Globus pallidus (tissue), 1 donor: Measurements from ENCODE around the gene AFF3.
"Not testable (repeated sequence)": the region's sequence is repeated elsewhere in the genome, so short reads cannot be mapped to it uniquely, and the experiment has no call there.

Source experiments
- DNase-seq: peaks from one replicate; pipeline ENCODE4 v3.0.0-alpha.2; 2015; ENCODE audit warnings: low spot score

AFF3 gene

GRCh38 chr2:99970292-99970868, 172.0 kb downstream of the AFF3 start:
- no peak for DNase-seq

GRCh38 chr2:99961196-99961913, 181.0 kb downstream of the AFF3 start:
- no peak for DNase-seq

DNA sequence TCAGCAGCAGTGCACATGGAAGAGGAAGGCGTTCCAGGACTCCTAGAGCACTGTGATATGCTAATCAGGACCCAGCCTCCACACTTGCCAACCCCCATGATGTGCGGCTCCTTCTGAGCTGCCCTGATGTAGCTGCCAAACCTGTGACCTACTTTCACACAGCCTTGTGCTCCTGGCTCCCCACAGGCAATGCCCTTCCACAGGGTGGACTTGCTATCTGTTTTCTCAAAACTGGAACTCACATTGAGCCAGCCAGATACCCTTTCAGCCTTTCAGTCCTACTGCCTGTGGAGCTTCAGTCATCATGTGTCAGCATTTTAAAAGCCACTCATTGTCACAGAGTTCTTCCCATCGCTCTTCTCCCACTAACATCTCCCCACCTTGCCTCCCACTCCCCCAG, 181.6 kb downstream of the AFF3 start:
- DNase-seq = no peak

GRCh38 chr2:99960291-99960690, 182.1 kb downstream of the AFF3 start:
- no peak for DNase-seq

DNA sequence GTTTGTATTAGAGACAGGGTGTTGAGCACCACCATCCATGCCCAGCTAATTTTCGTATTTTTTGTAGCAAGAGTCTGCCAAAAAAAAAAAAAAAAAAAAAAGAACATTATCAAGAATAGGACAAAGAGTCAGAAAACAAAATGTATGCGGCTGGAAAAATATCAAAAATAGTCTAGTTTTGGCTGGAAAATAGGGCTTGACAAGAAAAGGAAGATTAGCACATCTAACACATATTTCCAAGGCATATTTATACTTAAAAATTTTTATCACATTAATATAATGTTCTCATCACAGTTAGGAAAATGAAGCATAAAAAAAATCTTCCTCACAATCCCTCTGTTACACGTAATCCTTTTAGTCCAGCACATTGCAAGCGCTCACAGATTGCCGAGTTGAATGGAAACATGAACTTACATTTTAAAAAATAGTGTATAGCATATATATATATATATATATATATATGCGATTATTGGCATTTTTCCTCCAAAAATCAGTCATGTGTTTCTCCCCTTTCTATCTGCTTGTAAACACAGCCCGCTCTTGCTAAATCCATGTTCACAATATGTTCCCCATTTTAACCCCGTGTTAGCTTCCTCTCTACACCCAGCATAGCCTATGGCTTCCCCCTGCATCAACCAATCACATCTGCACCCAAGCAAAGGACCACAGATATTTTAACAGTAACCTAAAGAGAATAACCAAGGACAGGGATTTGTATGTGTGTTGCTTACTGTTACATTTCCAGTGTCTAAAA, 183.0 kb downstream of the AFF3 start:
- no peak for DNase-seq

GRCh38 chr2:99957332-99958133, 184.9 kb downstream of the AFF3 start:
- DNase-seq = no peak

GRCh38 chr2:99956232-99957030, 186.0 kb downstream of the AFF3 start:
- no peak for DNase-seq

DNA sequence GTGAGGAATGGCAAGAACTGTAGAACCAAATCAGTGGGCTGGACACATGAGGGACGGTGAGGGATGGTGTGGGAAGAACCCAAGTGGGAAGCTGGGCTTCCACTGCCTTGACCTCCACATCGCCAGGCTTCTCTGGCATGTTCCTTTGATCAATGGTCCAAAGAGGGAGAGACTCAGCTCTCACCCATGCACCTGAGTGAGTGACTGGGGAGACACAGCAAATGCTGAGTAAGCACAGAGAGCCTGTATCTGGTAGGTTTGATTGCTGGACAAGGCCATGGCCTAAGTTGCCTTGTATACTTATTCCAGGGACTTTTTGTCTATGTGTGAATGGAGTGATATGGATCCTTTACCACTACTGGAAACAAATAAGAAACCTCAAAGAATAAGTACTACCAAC, 188.6 kb downstream of the AFF3 start:
- no peak for DNase-seq

GRCh38 chr2:99949963-99950362, 192.4 kb downstream of the AFF3 start:
- no peak for DNase-seq

DNA sequence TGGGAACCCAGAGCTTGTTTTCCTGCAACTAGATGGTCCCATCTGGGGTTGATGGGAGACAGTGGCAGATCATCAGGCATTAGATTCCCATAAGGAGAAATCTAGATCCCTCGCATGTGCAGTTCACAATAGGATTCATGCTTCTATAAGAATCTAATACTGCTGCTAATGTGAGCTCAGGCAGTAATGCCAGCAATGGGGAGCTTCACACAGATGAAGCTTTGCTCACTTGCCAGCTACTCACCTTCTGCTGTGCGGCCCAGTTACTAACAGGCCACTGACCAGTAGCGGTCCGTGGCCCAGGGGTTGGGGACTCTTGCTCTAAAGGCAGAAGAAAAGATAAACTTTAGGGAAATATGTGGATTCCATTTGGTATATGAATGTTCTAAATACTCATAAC, 192.9 kb downstream of the AFF3 start:
- DNase-seq = no peak

DNA sequence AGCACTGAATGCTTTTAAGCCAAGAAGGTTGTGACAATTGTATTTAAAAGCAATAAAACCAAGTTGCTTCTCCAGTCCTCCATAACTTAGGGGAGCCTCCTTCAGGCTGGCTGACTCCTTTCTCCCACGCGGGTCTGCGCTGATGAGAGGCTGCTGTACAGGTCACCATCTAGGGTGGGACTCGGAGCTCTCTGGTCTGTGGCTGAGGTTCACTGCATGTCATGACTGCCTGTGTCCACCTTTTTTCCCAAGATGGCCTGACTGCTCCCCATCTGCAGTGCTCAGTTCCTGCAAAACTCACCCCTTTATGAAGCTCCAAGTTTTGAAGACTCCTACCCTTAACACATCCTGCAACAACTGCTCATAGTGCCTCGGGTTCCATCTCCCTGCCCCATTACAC, 194.4 kb downstream of the AFF3 start:
- DNase-seq = no peak

DNA sequence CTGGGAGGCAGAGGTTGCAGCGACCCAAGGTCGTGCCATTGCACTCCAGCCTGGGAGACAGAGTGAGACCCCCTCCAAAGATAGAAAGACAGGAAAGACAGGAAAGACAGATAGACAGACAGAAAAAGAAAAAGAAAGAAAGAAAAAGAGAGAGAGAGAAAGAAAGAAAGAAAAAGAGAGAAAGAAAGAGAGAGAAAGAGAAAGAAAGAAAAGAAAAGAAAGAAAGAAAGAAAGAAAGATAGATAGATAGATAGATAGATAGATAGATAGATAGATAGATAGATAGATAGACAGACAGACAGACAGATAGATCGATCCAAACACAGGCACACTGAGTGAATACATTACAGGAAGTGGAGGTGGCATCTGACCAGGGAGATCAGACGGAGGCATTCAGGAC, 195.0 kb downstream of the AFF3 start:
- DNase-seq = not testable (repeated sequence)

DNA sequence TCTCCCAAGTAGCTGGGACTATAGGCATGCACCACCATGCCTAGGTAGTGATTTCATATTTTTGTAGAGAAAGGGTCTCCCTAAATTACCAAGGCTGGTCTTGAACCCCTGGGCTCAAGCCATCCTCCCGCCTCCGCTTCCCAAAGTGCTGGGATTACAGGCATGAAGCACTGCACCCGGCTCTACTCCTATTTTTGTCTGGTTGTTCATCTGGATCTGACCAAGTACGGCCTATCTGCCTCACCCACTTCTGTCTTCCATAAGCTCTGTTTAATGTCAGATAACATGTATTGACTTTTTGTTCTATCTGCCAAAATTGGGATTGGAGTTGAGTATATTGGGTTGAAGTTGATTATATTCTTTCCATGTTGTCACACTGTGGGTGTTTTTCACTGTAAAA, 198.4 kb downstream of the AFF3 start:
- no peak for DNase-seq

GRCh38 chr2:99942561-99943347, 199.6 kb downstream of the AFF3 start:
- no peak for DNase-seq

DNA sequence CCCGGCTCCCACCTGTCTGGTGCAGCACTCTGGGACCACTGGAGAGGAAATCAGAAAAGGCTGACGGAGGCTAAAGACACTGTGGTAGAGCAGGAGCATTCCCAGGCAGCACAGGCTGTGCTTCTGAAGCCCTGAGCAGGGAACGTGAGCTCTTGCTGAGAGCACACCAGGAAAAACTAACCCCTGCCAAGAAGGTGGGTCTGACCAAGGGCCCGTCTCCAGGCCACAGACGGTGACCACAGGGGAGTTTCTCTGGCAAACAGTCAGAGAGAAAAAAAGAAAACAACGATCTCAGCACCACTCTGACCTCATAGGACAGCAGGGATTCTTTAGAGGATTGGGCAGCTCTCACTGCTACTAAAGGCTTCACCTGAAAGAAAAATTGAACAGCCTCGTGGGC, 201.4 kb downstream of the AFF3 start:
- DNase-seq = no peak

GRCh38 chr2:99939135-99939534, 203.3 kb downstream of the AFF3 start:
- DNase-seq = no peak

DNA sequence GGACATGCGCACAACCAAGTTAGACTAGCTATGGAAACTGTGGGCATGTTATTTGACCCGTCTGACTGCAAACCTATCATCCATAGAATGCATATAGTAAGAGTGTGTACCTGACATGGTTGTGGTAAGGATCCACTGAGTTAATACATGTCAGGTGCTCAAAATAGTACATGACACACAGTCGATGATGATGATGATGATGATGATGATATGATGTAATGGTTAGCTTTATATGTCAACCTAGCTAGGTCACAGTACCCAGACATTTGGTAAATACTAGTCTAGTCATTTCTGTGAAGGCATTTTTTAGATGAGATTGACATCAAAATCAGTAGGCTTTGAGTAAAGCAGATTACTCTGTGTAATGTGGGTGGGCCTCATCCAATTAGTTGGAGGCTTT, 204.1 kb downstream of the AFF3 start:
- DNase-seq = no peak

GRCh38 chr2:99936065-99936464, 206.3 kb downstream of the AFF3 start:
- no peak for DNase-seq

DNA sequence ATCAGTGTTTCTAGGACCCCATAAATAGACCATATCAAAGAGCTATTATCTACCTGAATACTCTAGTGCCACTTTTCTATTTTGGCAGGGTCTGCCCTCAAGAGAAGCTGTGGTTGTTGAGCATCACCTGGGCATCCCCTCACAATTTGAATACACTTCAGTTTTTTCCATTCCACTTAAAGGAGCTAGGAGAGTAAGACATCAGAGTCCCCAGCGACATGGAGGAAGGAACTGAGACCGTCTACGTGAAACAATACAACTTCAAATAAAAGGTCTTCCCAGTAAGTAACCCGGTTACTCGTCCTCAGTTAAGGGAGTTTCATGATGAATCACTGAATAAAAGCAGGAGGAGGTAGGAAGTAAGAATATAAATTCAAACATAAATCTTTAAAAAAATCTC, 206.7 kb downstream of the AFF3 start:
- DNase-seq = no peak

GRCh38 chr2:99933894-99934650, 208.3 kb downstream of the AFF3 start:
- DNase-seq = no peak
